Suppressor macrophage (primary cell): ENCODE measurements around the gene PLEKHA1.
A peak's percentile ranks its signal among the peaks of the same experiment; 100 is the strongest.

Experiments used
- DNase-seq, 4 experiments: peaks; one replicate each; pipeline ENCODE4 v3.0.0-alpha.2; 2020 to 2022

PLEKHA1 gene

GRCh38 chr10:122462533-122463465, 88.3 kb downstream of the PLEKHA1 start:
- DNase-seq: peak; percentile 30 to 58 (median 48)

- DNase-seq: no peak
These were observed 89.2 kb downstream of the PLEKHA1 start for GRCh38 chr10:122463466-122464249.

- no peak for DNase-seq
These were observed 89.7 kb downstream of the PLEKHA1 start for GRCh38 chr10:122464250-122464510.

- no peak for DNase-seq
These were observed 90.1 kb downstream of the PLEKHA1 start for GRCh38 chr10:122464586-122464985.

- DNase-seq: no peak
These were observed 91.0 kb downstream of the PLEKHA1 start for GRCh38 chr10:122465401-122466040.

GRCh38 chr10:122466951-122467381, 92.5 kb downstream of the PLEKHA1 start:
- peak; percentile 68 to 83 (median 79) for DNase-seq

GRCh38 chr10:122467701-122468100, 93.2 kb downstream of the PLEKHA1 start:
- DNase-seq: peak in 1 of 4 experiments; percentile 27

- peak; percentile 33 to 50 (median 43) for DNase-seq
These were observed 93.9 kb downstream of the PLEKHA1 start for GRCh38 chr10:122468307-122468925.

- DNase-seq: peak; percentile 74 to 97 (median 85)
These were observed 94.6 kb downstream of the PLEKHA1 start for GRCh38 chr10:122468926-122469781.

GRCh38 chr10:122469848-122470247, 95.3 kb downstream of the PLEKHA1 start:
- no peak for DNase-seq

GRCh38 chr10:122471531-122472177, 97.1 kb downstream of the PLEKHA1 start:
- no peak for DNase-seq

- no peak for DNase-seq
These were observed 98.6 kb downstream of the PLEKHA1 start for GRCh38 chr10:122473116-122473515.

- DNase-seq: peak in 3 of 4 experiments; percentile 49 to 62 (median 49)
These were observed 99.8 kb downstream of the PLEKHA1 start for GRCh38 chr10:122474131-122474818.

- no peak for DNase-seq
These were observed 100.6 kb downstream of the PLEKHA1 start for GRCh38 chr10:122475100-122475499.

- DNase-seq: no peak
These were observed 101.3 kb downstream of the PLEKHA1 start for GRCh38 chr10:122475591-122476332.

GRCh38 chr10:122476333-122476695, 101.8 kb downstream of the PLEKHA1 start:
- DNase-seq: no peak

GRCh38 chr10:122477436-122477835, 102.9 kb downstream of the PLEKHA1 start:
- no peak for DNase-seq

- DNase-seq: no peak
These were observed 104.5 kb downstream of the PLEKHA1 start for GRCh38 chr10:122478971-122479370.

GRCh38 chr10:122480146-122480833, 105.8 kb downstream of the PLEKHA1 start:
- DNase-seq: no peak
